BLaER1 treated with 17β-estradiol and CSF1 and Interleukin-3, amounts not matched to agents 10 nM and 100 nM (cell line): Measurements from ENCODE around the gene FAM184A.

ENCODE experiments used
- H3K27ac ChIP-seq, 11 experiments: shearing (Covaris generic); formaldehyde crosslinking; 2 replicates each; pipeline ENCODE4 v1.8.1; 2022
- H3K27me3 ChIP-seq, 11 experiments: shearing (Covaris generic); formaldehyde crosslinking; 2 replicates each; pipeline ENCODE4 v1.8.1; 2022
- H3K36me3 ChIP-seq, 11 experiments: shearing (Covaris generic); formaldehyde crosslinking; 2 replicates each; pipeline ENCODE4 v1.8.1; 2022
- H3K4me1 ChIP-seq, 10 experiments: shearing (Covaris generic); formaldehyde crosslinking; 2 replicates each; pipeline ENCODE4 v1.8.1; 2022
- H3K4me2 ChIP-seq, 11 experiments: shearing (Covaris generic); formaldehyde crosslinking; 2 replicates each; pipeline ENCODE4 v1.8.1; 2022
- H3K4me3 ChIP-seq, 10 experiments: shearing (Covaris generic); formaldehyde crosslinking; 2 replicates each; pipeline ENCODE4 v1.8.1; 2022
- H3K9ac ChIP-seq, 11 experiments: shearing (Covaris generic); formaldehyde crosslinking; 2 replicates each; pipeline ENCODE4 v1.8.1; 2022
- H3K9me3 ChIP-seq, 11 experiments: shearing (Covaris generic); formaldehyde crosslinking; replicated peaks in 1 of 11; 2 replicates each; pipeline ENCODE4 v1.8.1; 2022
- H4K20me1 ChIP-seq, 11 experiments: shearing (Covaris generic); formaldehyde crosslinking; 2 replicates each; pipeline ENCODE4 v1.8.1; 2022
- Cebpa-rat ChIP-seq, 11 experiments: shearing (Covaris generic); IDR thresholded peaks; 2 replicates each; pipeline ENCODE4 v1.8.1; 2022

FAM184A gene

GRCh38 chr6:118967239-118967638, 111.2 kb downstream of the FAM184A start:
- no peaks in the 10 kb centered on the region for H3K9me3 ChIP-seq
- H4K20me1 ChIP-seq = no peaks in the 10 kb centered on the region
- no peaks in the 10 kb centered on the region for H3K27me3 ChIP-seq
- TF ChIP-seq Cebpa-rat (IDR thresholded peaks at IDR 0.05) = no peak
- no peaks in the 10 kb centered on the region for H3K36me3 ChIP-seq
- no peak overlapping the region for H3K27ac ChIP-seq
- no peak overlapping the region for H3K4me3 ChIP-seq
- H3K4me1 ChIP-seq = peaks cover 0 to 4% (median 0%) of the 10 kb centered on the region in 10 experiments; a peak in 2 of 20 replicates
- no peak overlapping the region for H3K9ac ChIP-seq
- H3K4me2 ChIP-seq = no peak overlapping the region

GRCh38 chr6:118965843-118966370, 112.6 kb downstream of the FAM184A start:
- Histone ChIP-seq H3K27ac (no peak overlapping the region), H3K27me3 (no peaks in the 10 kb centered on the region), H3K36me3 (no peaks in the 10 kb centered on the region), H3K4me1 (peaks cover 0 to 4% (median 0%) of the 10 kb centered on the region in 10 experiments; a peak in 2 of 20 replicates), H3K4me2 (no peak overlapping the region), H3K9me3 (no peaks in the 10 kb centered on the region), H3K4me3 (no peak overlapping the region), H4K20me1 (no peaks in the 10 kb centered on the region), H3K9ac (no peak overlapping the region)
- no peak for TF ChIP-seq Cebpa-rat (IDR thresholded peaks at IDR 0.05)

GRCh38 chr6:118965371-118965770, 113.1 kb downstream of the FAM184A start:
- no peaks in the 10 kb centered on the region for H3K27me3 ChIP-seq
- H3K4me1 ChIP-seq = peaks cover 0 to 4% (median 0%) of the 10 kb centered on the region in 10 experiments; a peak in 2 of 20 replicates
- no peak overlapping the region for H3K27ac ChIP-seq
- H3K4me2 ChIP-seq = no peak overlapping the region
- no peaks in the 10 kb centered on the region for H3K36me3 ChIP-seq
- no peak overlapping the region for H3K4me3 ChIP-seq
- H4K20me1 ChIP-seq = no peaks in the 10 kb centered on the region
- no peaks in the 10 kb centered on the region for H3K9me3 ChIP-seq
- no peak overlapping the region for H3K9ac ChIP-seq
- no peak for TF ChIP-seq Cebpa-rat (IDR thresholded peaks at IDR 0.05)

- H3K27ac ChIP-seq = no peak overlapping the region
- H3K9ac ChIP-seq = no peak overlapping the region
- no peak for TF ChIP-seq Cebpa-rat (IDR thresholded peaks at IDR 0.05)
- H3K27me3 ChIP-seq = no peaks in the 10 kb centered on the region
- H3K36me3 ChIP-seq = no peaks in the 10 kb centered on the region
- no peak overlapping the region for H3K4me2 ChIP-seq
- H3K9me3 ChIP-seq = no peaks in the 10 kb centered on the region
- no peaks in the 10 kb centered on the region for H4K20me1 ChIP-seq
- peaks cover 0 to 6% (median 0%) of the 10 kb centered on the region in 10 experiments; a peak in 2 of 20 replicates for H3K4me1 ChIP-seq
- H3K4me3 ChIP-seq = no peak overlapping the region
Measured at GRCh38 chr6:118963003-118963402, 115.5 kb downstream of the FAM184A start.

- Histone ChIP-seq H3K4me2 (no peak overlapping the region), H3K27ac (no peak overlapping the region), H3K9ac (no peak overlapping the region), H3K9me3 (no peaks in the 10 kb centered on the region), H3K4me1 (peaks cover 0 to 6% (median 0%) of the 10 kb centered on the region in 10 experiments; a peak in 2 of 20 replicates), H3K36me3 (no peaks in the 10 kb centered on the region), H3K4me3 (no peak overlapping the region), H3K27me3 (no peaks in the 10 kb centered on the region), H4K20me1 (no peaks in the 10 kb centered on the region)
- TF ChIP-seq Cebpa-rat (IDR thresholded peaks at IDR 0.05) = no peak
Measured at GRCh38 chr6:118959903-118960302, 118.6 kb downstream of the FAM184A start.

- Histone ChIP-seq H3K4me1 (no peaks in the 10 kb centered on the region), H3K27ac (no peak overlapping the region), H3K36me3 (no peaks in the 10 kb centered on the region), H3K4me3 (no peak overlapping the region), H3K27me3 (no peaks in the 10 kb centered on the region), H3K4me2 (no peak overlapping the region), H3K9ac (no peak overlapping the region), H3K9me3 (0 out of 22 replicates have a peak, but pooled peaks cover 0 to under 1% (median 0%) of the 10 kb centered on the region in 11 experiments), H4K20me1 (no peaks in the 10 kb centered on the region)
- no peak for TF ChIP-seq Cebpa-rat (IDR thresholded peaks at IDR 0.05)
Measured at GRCh38 chr6:118953391-118953790, 125.1 kb downstream of the FAM184A start.

- Histone ChIP-seq H4K20me1 (no peaks in the 10 kb centered on the region), H3K36me3 (no peaks in the 10 kb centered on the region), H3K4me1 (no peaks in the 10 kb centered on the region), H3K9me3 (peaks cover 0 to 8% (median 0%) of the 10 kb centered on the region in 11 experiments; a peak in 3 of 22 replicates), H3K9ac (no peak overlapping the region), H3K4me3 (no peak overlapping the region), H3K27me3 (no peaks in the 10 kb centered on the region), H3K27ac (no peak overlapping the region), H3K4me2 (no peak overlapping the region)
- TF ChIP-seq Cebpa-rat (IDR thresholded peaks at IDR 0.05) = no peak
Measured at GRCh38 chr6:118952683-118953082, 125.8 kb downstream of the FAM184A start.

GRCh38 chr6:118945217-118945616, 133.2 kb downstream of the FAM184A start:
- H3K9me3 ChIP-seq = peaks cover 27 to 51% (median 42%) of the 10 kb centered on the region in 11 experiments
- H3K4me3 ChIP-seq = no peak overlapping the region
- no peaks in the 10 kb centered on the region for H4K20me1 ChIP-seq
- H3K9ac ChIP-seq = no peak overlapping the region
- TF ChIP-seq Cebpa-rat (IDR thresholded peaks at IDR 0.05) = no peak
- H3K4me2 ChIP-seq = no peak overlapping the region
- H3K27me3 ChIP-seq = no peaks in the 10 kb centered on the region
- peaks cover 0 to 3% (median 0%) of the 10 kb centered on the region in 11 experiments; a peak in 1 of 22 replicates for H3K36me3 ChIP-seq
- H3K4me1 ChIP-seq = no peaks in the 10 kb centered on the region
- no peak overlapping the region for H3K27ac ChIP-seq

- Histone ChIP-seq H3K27me3 (no peaks in the 10 kb centered on the region), H3K4me3 (no peak overlapping the region), H3K27ac (no peak overlapping the region), H3K36me3 (peaks cover 0 to 3% (median 0%) of the 10 kb centered on the region in 11 experiments; a peak in 3 of 22 replicates), H3K9me3 (peaks cover 19 to 50% (median 39%) of the 10 kb centered on the region in 11 experiments), H3K9ac (no peak overlapping the region), H3K4me1 (peaks cover 3 to 14% (median 9%) of the 10 kb centered on the region in 10 experiments; a peak in 15 of 20 replicates), H3K4me2 (no peak overlapping the region), H4K20me1 (no peaks in the 10 kb centered on the region; a peak in 1 of 22 replicates)
- no peak for TF ChIP-seq Cebpa-rat (IDR thresholded peaks at IDR 0.05)
Measured at GRCh38 chr6:118940770-118941169, 137.7 kb downstream of the FAM184A start.

GRCh38 chr6:118939683-118940082, 138.8 kb downstream of the FAM184A start:
- Histone ChIP-seq H3K4me1 (peaks cover 3 to 19% (median 14%) of the 10 kb centered on the region in 10 experiments; a peak in 15 of 20 replicates), H3K27me3 (no peaks in the 10 kb centered on the region), H3K9me3 (peaks cover 9 to 41% (median 29%) of the 10 kb centered on the region in 11 experiments), H3K27ac (no peak overlapping the region), H3K4me3 (no peak overlapping the region), H3K36me3 (peaks cover 0 to 3% (median 0%) of the 10 kb centered on the region in 11 experiments; a peak in 3 of 22 replicates), H4K20me1 (no peaks in the 10 kb centered on the region; a peak in 1 of 22 replicates), H3K9ac (no peak overlapping the region), H3K4me2 (no peak overlapping the region)
- TF ChIP-seq Cebpa-rat (IDR thresholded peaks at IDR 0.05) = no peak
